ENCODE results near the gene CPVL.

CPVL gene

GRCh38 chr7:29146057-29146706 is at the start of gene CPVL:
Gene CPVL, minus strand, starts transcription at chr7:29146537. Its CDS starts 25,476 bp downstream, at chr7:29121061.
- no peak for DNase-seq (ENCODE audit: low spot score)

DNA sequence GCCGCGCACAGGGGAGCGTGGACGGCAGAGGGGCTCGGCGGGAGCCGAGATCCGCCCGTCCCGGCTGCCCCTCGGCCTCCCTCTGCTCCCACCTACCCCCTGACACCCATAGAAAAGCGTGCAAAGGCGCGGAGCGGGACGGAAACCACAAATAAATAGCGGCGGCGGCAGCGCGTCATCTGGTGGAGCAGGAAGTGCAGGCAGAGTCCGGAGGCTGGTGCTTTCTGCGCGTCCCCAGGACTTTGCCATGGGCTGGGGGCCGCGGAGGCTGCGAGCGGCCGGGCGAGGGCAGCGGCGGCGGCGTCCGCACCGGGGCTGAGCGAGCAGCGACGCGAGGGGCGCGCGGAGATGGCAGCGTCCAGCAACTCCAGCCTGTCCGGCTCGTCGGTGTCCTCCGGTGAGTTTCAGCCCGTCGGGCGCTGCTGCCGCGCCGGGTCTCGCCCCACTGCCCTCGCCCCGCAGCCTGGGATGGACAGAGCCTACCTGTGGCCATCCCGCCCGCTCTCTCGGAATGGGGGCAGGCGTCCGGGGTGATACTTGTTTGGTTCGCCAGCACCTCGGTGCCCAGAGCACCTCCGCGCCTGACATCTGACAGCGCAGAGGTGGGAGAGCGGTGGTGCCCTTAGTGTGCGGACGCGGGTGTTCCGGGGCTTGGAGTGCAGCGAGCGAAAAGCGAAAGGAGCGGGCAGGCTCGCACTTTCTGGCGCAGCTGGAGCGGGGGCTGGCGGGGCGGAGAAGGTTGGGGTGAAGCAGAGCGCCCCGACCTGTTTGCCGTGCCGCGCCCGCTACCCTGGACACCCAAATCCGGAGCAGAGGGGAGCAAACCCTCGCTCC is 48.5 kb upstream of the CPVL start, which contains the start of gene CHN2:
Gene CHN2 (plus strand): TSS at position 182 of the 834 bp plus-strand sequence.
- no peak for DNase-seq (ENCODE audit: low spot score)

DNA sequence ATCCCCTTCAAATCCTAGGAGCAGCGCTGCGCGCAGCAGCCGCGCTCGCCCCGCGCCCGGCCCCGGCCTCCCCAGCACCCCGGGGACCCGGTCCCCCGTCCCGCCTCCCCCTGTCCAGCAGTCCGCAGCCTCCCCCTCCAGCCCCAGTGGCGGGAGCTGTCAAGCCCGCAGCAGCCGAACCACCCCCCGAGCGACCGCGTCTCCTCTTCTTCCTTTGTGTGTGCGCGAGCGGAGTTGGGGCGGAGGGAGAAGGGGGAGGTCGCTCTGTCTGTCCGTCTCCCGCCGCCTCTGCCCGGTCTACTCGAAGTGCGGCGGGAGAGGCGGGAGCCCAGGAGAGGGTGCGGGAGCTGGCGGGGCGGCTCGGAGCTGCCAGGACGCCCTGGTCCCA is 47.9 kb upstream of the CPVL start:
- DNase-seq (ENCODE audit: low spot score) = no peak

DNA sequence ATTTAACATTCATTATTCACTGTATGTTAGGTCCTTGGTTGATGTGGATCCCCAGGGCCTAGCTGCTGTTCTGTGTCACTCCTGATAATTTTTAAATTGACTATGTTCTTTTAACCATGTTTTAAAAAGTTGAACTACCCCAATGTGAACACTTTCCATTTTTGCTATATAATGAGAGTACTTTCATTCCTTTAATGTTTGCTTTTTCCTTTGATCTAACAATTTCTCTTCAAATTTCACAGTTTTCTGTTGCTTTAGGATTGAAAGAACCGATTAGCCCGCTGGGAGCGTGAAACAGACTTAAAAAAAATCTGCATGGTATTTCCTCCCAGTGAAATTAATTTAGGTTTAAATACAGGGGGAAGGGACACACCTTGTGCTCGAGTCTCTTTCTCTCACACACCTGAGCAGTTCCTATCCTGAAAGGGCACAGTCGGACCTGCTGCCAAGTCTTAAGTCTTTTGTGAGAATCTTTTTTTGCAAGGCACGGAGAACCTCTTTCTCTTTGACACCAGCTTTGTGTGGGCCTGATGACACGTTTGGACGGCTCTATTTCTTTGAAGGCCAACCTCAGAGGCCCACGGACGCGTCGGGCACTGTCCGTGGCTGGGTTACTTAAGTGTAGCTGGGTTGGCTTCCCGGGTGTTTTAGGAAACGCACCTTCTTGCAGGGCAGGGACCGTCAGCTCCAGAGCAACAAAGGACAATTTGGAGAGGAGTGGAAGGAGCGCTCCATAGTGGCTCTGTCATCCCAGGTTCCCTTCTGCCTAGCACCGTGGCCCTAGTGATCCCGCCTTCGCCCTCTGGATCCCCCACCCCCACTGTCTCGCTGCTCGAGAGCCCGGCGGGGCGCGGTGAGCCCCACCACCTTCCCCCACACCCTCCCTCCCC is 47.2 kb upstream of the CPVL start:
- DNase-seq (ENCODE audit: low spot score) = no peak

DNA sequence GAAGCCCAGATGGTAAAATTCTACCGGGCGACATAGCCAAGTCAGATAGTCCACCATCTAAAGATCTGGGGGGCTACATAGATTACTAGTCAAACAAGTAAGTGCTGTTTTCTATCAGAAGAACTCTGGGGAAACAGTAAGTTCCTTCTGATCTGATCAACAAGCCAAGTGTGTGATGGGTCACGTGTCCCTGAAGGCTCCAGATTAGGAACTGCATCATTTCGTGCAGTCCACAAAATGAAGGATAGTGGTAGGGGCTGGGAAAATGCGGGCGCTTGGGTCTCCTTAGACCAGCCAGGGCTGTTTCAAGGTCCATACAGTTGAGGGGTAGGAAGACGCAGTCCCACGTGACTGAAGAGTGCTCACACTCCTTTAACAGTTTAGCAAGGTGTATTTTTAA is 46.5 kb upstream of the CPVL start:
- DNase-seq (ENCODE audit: low spot score) = no peak

- DNase-seq (ENCODE audit: low spot score) = no peak
These were observed 46.0 kb upstream of the CPVL start for GRCh38 chr7:29192323-29192722.

DNA sequence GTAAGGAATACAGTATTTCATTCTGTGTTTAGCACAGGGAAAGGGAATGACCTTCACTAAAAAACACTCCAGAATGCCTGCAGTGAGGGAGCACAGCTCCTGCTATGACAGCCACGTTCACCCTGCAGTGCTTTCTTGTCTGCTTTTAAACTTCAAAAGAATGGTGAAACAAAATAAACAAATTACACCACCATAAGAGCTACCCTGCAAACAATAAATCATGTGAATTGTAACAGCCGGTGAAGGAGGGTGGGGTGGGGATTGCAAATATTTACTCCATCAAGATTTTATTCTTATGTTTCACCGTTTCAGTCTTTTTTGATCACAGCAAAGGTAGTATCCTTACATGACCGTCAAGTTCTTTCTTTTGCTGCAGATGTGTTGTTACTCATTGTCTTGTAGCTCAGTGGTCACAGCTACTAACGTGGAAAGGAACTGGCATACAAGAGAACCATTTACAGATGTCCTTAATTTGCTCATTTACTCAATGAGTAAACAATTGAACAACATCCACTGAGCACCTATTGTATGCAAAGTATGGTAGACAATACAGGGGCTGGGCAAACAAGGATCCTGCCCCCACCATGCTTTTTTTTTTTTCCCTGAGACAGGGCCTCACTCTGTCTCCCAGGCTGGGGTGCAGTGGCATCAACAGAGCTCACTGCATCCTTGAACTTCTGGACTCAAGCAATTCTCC is 44.2 kb upstream of the CPVL start:
- no peak for DNase-seq (ENCODE audit: low spot score)

GRCh38 chr7:29189743-29190201 is 43.4 kb upstream of the CPVL start:
- peak; percentile 28 for DNase-seq (ENCODE audit: low spot score)

DNA sequence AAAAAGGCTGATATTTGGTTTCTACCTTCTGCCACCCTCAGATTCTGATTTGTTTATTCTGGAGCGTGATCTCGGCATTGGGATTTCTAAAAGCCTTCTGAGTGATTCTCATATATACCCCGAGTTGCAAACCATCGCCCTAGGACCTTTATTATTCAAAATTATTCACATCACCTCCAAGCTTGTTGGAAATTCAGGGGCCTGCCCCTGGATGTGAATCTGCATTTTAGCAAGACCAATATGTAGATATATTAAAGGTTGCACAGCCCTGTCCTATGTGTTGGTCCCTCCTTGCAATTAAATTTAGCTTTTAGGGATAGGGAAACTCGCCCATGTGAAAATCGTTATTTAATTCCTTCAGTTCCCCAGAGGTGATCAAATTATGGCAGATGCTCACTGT is 39.3 kb upstream of the CPVL start:
- DNase-seq (ENCODE audit: low spot score) = no peak

GRCh38 chr7:29184599-29184998 is 38.3 kb upstream of the CPVL start:
- no peak for DNase-seq (ENCODE audit: low spot score)

- no peak for DNase-seq (ENCODE audit: low spot score)
These were observed 32.8 kb upstream of the CPVL start for GRCh38 chr7:29179115-29179514.

- peak; percentile 19 for DNase-seq (ENCODE audit: low spot score)
These were observed 31.7 kb upstream of the CPVL start for GRCh38 chr7:29177963-29178600.

DNA sequence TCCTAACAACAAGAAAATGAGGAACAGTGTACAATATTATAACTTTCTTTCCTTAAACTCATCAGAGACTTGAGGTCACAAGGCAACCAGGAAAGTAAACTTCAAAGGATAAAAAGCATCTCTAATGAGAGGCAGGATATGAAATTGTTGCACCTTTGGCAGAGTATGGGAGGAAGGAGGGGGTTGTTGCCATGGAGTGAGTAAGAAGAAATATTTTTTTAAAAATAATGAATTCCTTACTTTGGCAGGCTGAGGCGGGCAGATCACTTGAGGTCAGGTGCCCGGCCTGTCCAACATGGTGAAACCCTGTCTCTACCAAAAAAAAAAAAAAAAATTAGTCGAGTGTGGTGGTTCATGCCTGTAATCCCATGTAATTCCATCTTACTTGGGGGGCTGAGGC is 27.1 kb upstream of the CPVL start:
- DNase-seq (ENCODE audit: low spot score) = no peak

DNA sequence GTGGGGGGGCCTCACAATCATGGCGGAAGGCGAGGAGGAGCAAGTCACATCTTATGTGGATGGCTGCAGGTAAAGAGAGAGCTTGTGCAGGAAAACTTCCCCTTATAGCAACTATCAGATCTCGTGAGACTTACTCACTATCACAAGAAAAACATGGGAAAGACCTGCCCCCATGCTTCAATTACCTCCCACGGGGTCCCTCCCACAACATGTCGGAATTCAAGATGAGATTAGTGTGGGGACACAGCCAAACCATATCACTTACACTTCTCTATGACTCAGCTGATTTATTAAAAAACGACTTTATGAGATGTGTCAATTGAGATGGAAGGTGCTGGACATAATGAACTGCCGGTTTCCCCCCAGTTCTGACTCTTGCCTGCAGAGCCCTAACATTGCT is 24.4 kb upstream of the CPVL start:
- DNase-seq (ENCODE audit: low spot score) = no peak

DNA sequence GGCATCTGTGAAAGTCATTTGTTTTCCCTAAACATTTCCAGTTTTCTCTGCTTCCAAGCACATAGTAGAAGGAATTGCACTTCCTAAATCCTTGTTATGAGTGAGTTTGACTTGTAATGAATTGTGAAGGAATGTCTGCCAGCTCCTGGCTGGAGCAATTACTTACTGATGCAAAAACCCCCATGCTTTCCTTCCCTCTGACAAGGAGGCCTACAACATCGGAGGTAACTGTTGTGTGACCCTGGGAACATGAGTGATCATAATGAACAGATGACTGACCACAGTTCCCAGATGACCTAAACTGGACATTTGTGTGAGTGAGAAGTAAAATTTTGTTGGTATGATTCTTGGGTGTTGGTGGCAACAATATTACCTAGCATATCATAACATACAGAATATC is 21.4 kb upstream of the CPVL start:
- DNase-seq (ENCODE audit: low spot score) = no peak

DNA sequence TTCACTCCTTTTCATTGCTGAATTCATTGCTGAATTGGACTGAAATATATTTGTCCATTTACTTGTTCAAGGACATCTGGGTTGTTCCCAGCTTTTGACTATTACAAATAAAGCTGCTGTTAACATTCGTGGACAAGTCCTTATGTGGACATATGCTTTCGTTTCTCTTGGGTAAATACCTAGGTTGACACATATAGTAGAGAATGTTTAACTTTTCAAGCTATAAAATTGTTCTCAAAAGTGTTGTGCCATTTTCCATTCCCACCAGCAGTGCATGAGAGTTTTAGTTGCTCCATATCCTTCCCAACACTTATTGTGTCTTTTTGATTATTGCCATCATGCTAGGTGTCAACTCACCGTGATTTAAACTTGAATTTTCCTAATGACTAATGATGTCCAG is 17.5 kb upstream of the CPVL start:
- no peak for DNase-seq (ENCODE audit: low spot score)

GRCh38 chr7:29162577-29162976 is 16.2 kb upstream of the CPVL start:
- DNase-seq (ENCODE audit: low spot score) = no peak

DNA sequence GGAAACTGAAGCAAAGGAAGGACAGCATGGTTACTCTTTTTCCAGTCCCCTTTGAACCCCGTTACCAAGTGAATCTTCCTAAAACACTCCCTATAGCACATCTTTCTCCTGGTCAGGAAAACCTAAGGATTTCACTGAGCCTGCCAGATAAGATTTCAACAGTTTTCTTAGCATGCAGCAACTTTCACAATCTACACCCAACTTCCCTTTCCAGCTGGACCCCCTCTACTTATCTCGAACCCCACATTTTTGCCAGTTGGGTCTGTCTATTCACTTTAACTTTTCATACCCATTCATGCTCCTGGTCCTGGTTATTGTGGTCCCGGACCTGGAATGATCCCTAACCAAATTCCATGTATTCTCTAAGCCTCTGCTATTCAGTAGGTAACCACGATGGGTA is 14.9 kb upstream of the CPVL start:
- no peak for DNase-seq (ENCODE audit: low spot score)

GRCh38 chr7:29160080-29160479 is 13.7 kb upstream of the CPVL start:
- no peak for DNase-seq (ENCODE audit: low spot score)

DNA sequence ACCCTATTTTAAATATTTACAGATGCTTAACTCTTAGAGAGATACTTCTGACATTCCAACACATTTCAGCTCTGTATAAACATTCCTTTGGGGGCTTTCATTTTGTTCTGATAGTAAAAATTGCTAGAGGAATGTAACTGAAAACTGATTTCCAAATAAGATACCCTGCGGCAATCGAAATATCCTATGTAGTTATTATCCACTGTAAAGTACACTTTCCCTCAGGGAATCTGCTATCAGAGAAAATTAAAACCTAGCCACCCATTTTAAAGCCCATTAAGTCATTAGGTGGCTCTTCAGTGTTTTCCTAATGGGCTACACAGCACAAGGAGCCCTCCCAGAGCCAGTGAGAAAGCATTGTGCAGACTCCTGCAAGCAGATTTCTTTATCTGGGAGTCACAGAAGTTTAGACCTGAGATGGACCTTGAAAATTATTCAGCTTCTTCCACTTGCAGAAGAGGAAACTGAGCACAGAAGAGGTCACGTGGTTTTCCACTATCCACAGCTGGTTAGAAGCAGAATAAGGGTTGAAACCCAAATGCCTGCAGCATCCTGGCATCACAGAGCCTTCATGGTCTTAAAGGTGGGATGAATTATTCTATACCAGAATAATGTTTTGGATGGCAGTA is 12.6 kb upstream of the CPVL start:
- DNase-seq (ENCODE audit: low spot score) = no peak

- DNase-seq (ENCODE audit: low spot score) = no peak
These were observed 10.6 kb upstream of the CPVL start for GRCh38 chr7:29156907-29157452.

All from COLO829 (cell line).